Common myeloid progenitor, CD34-positive (primary cell): ENCODE results near the gene CEP78.
A peak's percentile ranks its signal among the peaks of the same experiment; 100 is the strongest.

Experiments used
- CTCF ChIA-PET: fragments of 350-600 bp; sonication (Branson Sonifier 250); formaldehyde crosslinking; loops from one replicate; lab custom pipeline; 2021; ENCODE audit warnings: antibody characterized with exemption; lab: Charles Lee
- POLR2A ChIA-PET: fragments of 350-600 bp; sonication (Branson Sonifier 250); formaldehyde crosslinking; loops from one replicate; lab custom pipeline; 2021; ENCODE audit warnings: antibody characterized with exemption; lab: Charles Lee
- DNase-seq, 3 donors: peaks; one replicate each; pipeline versions ENCODE4 v3.0.0 to v3.0.0-alpha.2; 2013
- H3K27ac ChIP-seq, 2 experiments: 1 replicate in 1 of 2; 2 replicates in 1 of 2; pipeline ENCODE4 v1.7.0; 2013; ENCODE audit warnings: inconsistent platforms in 2 of 2, low read length in 2 of 2, mild to moderate bottlenecking in 2 of 2, low read depth in 1 of 2, moderate library complexity in 1 of 2; ENCODE audit not compliant: severe bottlenecking in 2 of 2, insufficient read depth in 1 of 2, poor library complexity in 1 of 2
- H3K27me3 ChIP-seq, 5 experiments: replicated peaks in 2 of 5; 1 replicate in 3 of 5; 2 replicates in 2 of 5; pipeline versions ENCODE4 v1.6.1 to v1.7.0; 2013; ENCODE audit warnings: low read length in 4 of 5, mild to moderate bottlenecking in 2 of 5, moderate library complexity in 2 of 5, inconsistent platforms in 1 of 5; ENCODE audit not compliant: insufficient read depth in 5 of 5, control insufficient read depth in 4 of 5
- H3K36me3 ChIP-seq, 4 experiments: 1 replicate in 2 of 4; 2 replicates in 2 of 4; pipeline versions ENCODE4 v1.6.1 to v1.7.0; 2013; ENCODE audit warnings: low read length in 3 of 4, control low read depth in 1 of 4, mild to moderate bottlenecking in 1 of 4; ENCODE audit not compliant: control insufficient read depth in 4 of 4, insufficient read depth in 4 of 4
- H3K4me1 ChIP-seq, 4 experiments: 1 replicate in 3 of 4; 2 replicates in 1 of 4; pipeline versions ENCODE4 v1.6.1 to v1.7.1; 2013; ENCODE audit warnings: low read length in 3 of 4, mild to moderate bottlenecking in 3 of 4, control low read depth in 1 of 4, inconsistent platforms in 1 of 4, moderate library complexity in 1 of 4; ENCODE audit not compliant: control insufficient read depth in 4 of 4, insufficient read depth in 4 of 4; ENCODE audit errors: control extremely low read depth in 1 of 4
- H3K4me3 ChIP-seq, 7 experiments: 1 replicate in 4 of 7; 2 replicates in 3 of 7; pipeline versions ENCODE4 v1.5.1 to v1.7.0; 2013; ENCODE audit warnings: mild to moderate bottlenecking in 7 of 7, low read length in 6 of 7, moderate library complexity in 6 of 7, inconsistent platforms in 2 of 7, low read depth in 2 of 7, control low read depth in 1 of 7; ENCODE audit not compliant: insufficient read depth in 4 of 7, control insufficient read depth in 1 of 7; ENCODE audit errors: extremely low read depth in 1 of 7
- H3K9me3 ChIP-seq, 5 experiments: 1 replicate in 4 of 5; 2 replicates in 1 of 5; pipeline versions ENCODE4 v1.6.1 to v1.7.1; 2013; ENCODE audit warnings: low read length in 4 of 5, mild to moderate bottlenecking in 2 of 5, inconsistent platforms in 1 of 5, low read depth in 1 of 5, moderate library complexity in 1 of 5; ENCODE audit not compliant: control insufficient read depth in 4 of 5, insufficient read depth in 2 of 5; ENCODE audit errors: control extremely low read depth in 1 of 5
- WGBS: methylation state at CpG from one replicate; pipeline ENCODE4 v1.1.5; 2013; ENCODE audit not compliant: insufficient coverage; 5-methylcytosine and 5-hydroxymethylcytosine counted together

Gene CEP78

GRCh38 chr9:78261403-78262001 is 25.6 kb downstream of the CEP78 start:
- Histone ChIP-seq H3K9me3 (no peaks in the 10 kb centered on the region), H3K27ac (no peak overlapping the region), H3K27me3 (no peaks in the 10 kb centered on the region), H3K4me1 (no peaks in the 10 kb centered on the region), H3K4me3 (no peak overlapping the region), H3K36me3 (peaks cover 3 to 22% (median 13%) of the 10 kb centered on the region in 4 experiments)
- POLR2A ChIA-PET, result no interaction called here
- DNase-seq, result peak; percentile 10 to 51 (median 50)
- CTCF ChIA-PET, result interaction anchor here (0.7 to 0.9 kb wide), 2 partner anchors 12 to 585 kb away, joined by 3 read pairs; no protein-coding TSS in a partner anchor
- no CpG with 5 or more reads among the region's 2 CpGs for WGBS

- DNase-seq, result no peak
- H3K27me3 ChIP-seq, result no peaks in the 10 kb centered on the region
- H3K27ac ChIP-seq, result no peak overlapping the region
- no peaks in the 10 kb centered on the region for H3K4me1 ChIP-seq
- peaks cover 3 to 26% (median 18%) of the 10 kb centered on the region in 4 experiments for H3K36me3 ChIP-seq
- H3K9me3 ChIP-seq, result no peaks in the 10 kb centered on the region
- CTCF ChIA-PET, result no interaction called here
- H3K4me3 ChIP-seq, result no peak overlapping the region
- POLR2A ChIA-PET, result no interaction called here
- 100% methylated on average over 1 of the region's 2 CpGs for WGBS
These were observed 26.8 kb downstream of the CEP78 start for GRCh38 chr9:78262655-78263054.

GRCh38 chr9:78267889-78268288 is 32.0 kb downstream of the CEP78 start:
- Histone ChIP-seq H3K36me3 (peaks cover 17 to 42% (median 32%) of the 10 kb centered on the region in 4 experiments), H3K4me3 (no peak overlapping the region), H3K27me3 (no peaks in the 10 kb centered on the region), H3K4me1 (no peaks in the 10 kb centered on the region), H3K9me3 (no peaks in the 10 kb centered on the region), H3K27ac (no peak overlapping the region)
- POLR2A ChIA-PET, result interaction anchor here (0.6 kb wide), 1 partner anchor 22 kb away, joined by 3 read pairs; no protein-coding TSS in a partner anchor
- CTCF ChIA-PET, result interaction anchor here (1.7 kb wide), 1 partner anchor 10 kb away, joined by 6 read pairs; no protein-coding TSS in a partner anchor
- 98% methylated on average over 3 of the region's 4 CpGs for WGBS
- no peak for DNase-seq

- ChIA-PET POLR2A (no interaction called here), CTCF (no interaction called here)
- H3K36me3 ChIP-seq, result peaks cover 17 to 42% (median 32%) of the 10 kb centered on the region in 4 experiments
- H3K9me3 ChIP-seq, result no peaks in the 10 kb centered on the region
- DNase-seq, result no peak
- H3K27me3 ChIP-seq, result no peaks in the 10 kb centered on the region
- H3K27ac ChIP-seq, result no peak overlapping the region
- no peak overlapping the region for H3K4me3 ChIP-seq
- no peaks in the 10 kb centered on the region for H3K4me1 ChIP-seq
These were observed 33.9 kb downstream of the CEP78 start for GRCh38 chr9:78269784-78270183.

- Histone ChIP-seq H3K9me3 (no peaks in the 10 kb centered on the region), H3K4me1 (no peaks in the 10 kb centered on the region), H3K36me3 (peaks cover 17 to 22% (median 19%) of the 10 kb centered on the region in 4 experiments), H3K4me3 (no peak overlapping the region), H3K27me3 (no peaks in the 10 kb centered on the region), H3K27ac (no peak overlapping the region)
- ChIA-PET CTCF (interaction anchor here (1.0 to 1.9 kb wide), 2 partner anchors 8 to 9 kb away, joined by 3 to 5 read pairs; no protein-coding TSS in a partner anchor), POLR2A (no interaction called here)
- DNase-seq, result no peak
These were observed 36.4 kb downstream of the CEP78 start for GRCh38 chr9:78272307-78272706.

- H3K4me1 ChIP-seq, result no peaks in the 10 kb centered on the region
- H3K27ac ChIP-seq, result no peak overlapping the region
- H3K27me3 ChIP-seq, result no peaks in the 10 kb centered on the region
- H3K4me3 ChIP-seq, result no peak overlapping the region
- WGBS, result 100% methylated on average over 2 of the region's 3 CpGs
- CTCF ChIA-PET, result interaction anchor here (0.9 to 1.9 kb wide), 3 partner anchors 10 to 12 kb away, joined by 3 to 5 read pairs (median 3); no protein-coding TSS in a partner anchor
- H3K9me3 ChIP-seq, result no peaks in the 10 kb centered on the region
- POLR2A ChIA-PET, result no interaction called here
- peaks cover 8 to 17% (median 11%) of the 10 kb centered on the region in 4 experiments for H3K36me3 ChIP-seq
- DNase-seq, result no peak
These were observed 37.9 kb downstream of the CEP78 start for GRCh38 chr9:78273761-78274160.

GRCh38 chr9:78278177-78278777 is 42.4 kb downstream of the CEP78 start:
- CTCF ChIA-PET, result interaction anchor here (1.5 kb wide), 1 partner anchor 10 kb away, joined by 6 read pairs; no protein-coding TSS in a partner anchor
- Histone ChIP-seq H3K27me3 (no peaks in the 10 kb centered on the region), H3K9me3 (no peaks in the 10 kb centered on the region), H3K4me3 (no peak overlapping the region), H3K4me1 (peaks cover 0 to 3% (median 0%) of the 10 kb centered on the region in 4 experiments), H3K27ac (no peak overlapping the region), H3K36me3 (no peaks in the 10 kb centered on the region)
- no peak for DNase-seq
- 96% methylated on average over 4 of the region's 5 CpGs for WGBS
- POLR2A ChIA-PET, result no interaction called here
